K562 (cell line): Measurements from ENCODE around the gene ATAD3B. TPM values are rescaled to one million over a fixed set of nuclear protein-coding genes. Genes with fewer than 3 reads are reported as not detected.
A peak's percentile ranks its signal among the peaks of the same experiment; 100 is the strongest.

Experiments
- ATAC-seq: fragments of 200-7000 bp; cut with Tn5 transposase; 3 replicates; pipeline ENCODE4 v1.9.1; 2020; ENCODE audit warnings: moderate library complexity
- BruUV-seq: library from RNA; stranded (reverse); fragments of 400-500 nt; replicated peaks from 2 replicates; lab custom pipeline; 2021; lab: Mats Ljungman, UMichigan
- CTCF ChIA-PET: fragments of 300-600 bp; formaldehyde crosslinking; extraction: SDS; loops from one replicate; lab custom pipeline; 2021; ENCODE audit warnings: low intra/inter-chr PET ratio; lab: Yijun Ruan, JAX
- POLR2A ChIA-PET: fragments of 300-600, 350-650 bp; sonication (Branson Sonifier 250); formaldehyde crosslinking; extraction: SDS; loops from one replicate; lab custom pipeline; 2021; ENCODE audit warnings: antibody characterized with exemption, inconsistent platforms; lab: Yijun Ruan, JAX
- DNase-seq, 4 experiments: peaks; one replicate each; pipeline versions ENCODE4 v3.0.0 to v3.0.0-alpha.2; 2011 to 2018; ENCODE audit warnings: low spot score in 3 of 4, mixed read lengths in 3 of 4; ENCODE audit errors: extremely low read depth in 1 of 4
- FAIRE-seq: peaks from 2 replicates; lab custom pipeline; 2011; peaks lifted over from hg19 to GRCh38; lab: Jason Lieb, UNC
- H2AFZ ChIP-seq: 2 replicates; pipeline ENCODE4 v1.6.0; 2011; ENCODE audit warnings: low read depth, low read length, control low read depth, inconsistent platforms
- H3K27ac ChIP-seq: fragments of 200-600 bp; 3 replicates; pipeline ENCODE4 v1.8.0; 2011; ENCODE audit warnings: low read depth, mild to moderate bottlenecking, control low read depth, inconsistent platforms, low read length, moderate library complexity, mixed read lengths; ENCODE audit errors: extremely low read depth
- H3K27me3 ChIP-seq, 2 experiments: fragments of 300-600 bp in 1 of 2; 2 replicates in 1 of 2; 3 replicates in 1 of 2; pipeline versions ENCODE4 v1.6.0 to v1.8.0; 2011; ENCODE audit warnings: inconsistent platforms in 2 of 2, low read length in 2 of 2, mild to moderate bottlenecking in 1 of 2, mixed read lengths in 1 of 2, moderate library complexity in 1 of 2; ENCODE audit not compliant: control insufficient read depth in 2 of 2, insufficient read depth in 2 of 2
- H3K36me3 ChIP-seq: fragments of 300-600 bp; 3 replicates; pipeline ENCODE4 v1.8.0; 2011; ENCODE audit warnings: mild to moderate bottlenecking, low read length, inconsistent platforms; ENCODE audit not compliant: control insufficient read depth, insufficient read depth
- H3K4me1 ChIP-seq, 2 experiments: fragments of 200-600 bp in 1 of 2; replicated peaks in 1 of 2; 2 replicates in 1 of 2; 3 replicates in 1 of 2; pipeline versions ENCODE4 v1.5.1 to v1.8.0; 2011; ENCODE audit warnings: inconsistent platforms in 2 of 2, low read length in 2 of 2, mild to moderate bottlenecking in 1 of 2, mixed read lengths in 1 of 2, moderate library complexity in 1 of 2; ENCODE audit not compliant: control insufficient read depth in 2 of 2, insufficient read depth in 2 of 2
- H3K4me2 ChIP-seq: 2 replicates; pipeline ENCODE4 v1.6.1; 2011; ENCODE audit warnings: low read length, control low read depth, inconsistent platforms, mixed read lengths; ENCODE audit not compliant: insufficient read depth
- H3K4me3 ChIP-seq: fragments of 200-600 bp; sonication (generic), shearing (Covaris generic); 2 replicates; pipeline ENCODE4 v1.5.1; 2016; ENCODE audit warnings: control low read depth, inconsistent platforms
- H3K79me2 ChIP-seq: fragments of 200-600 bp; 3 replicates; pipeline ENCODE4 v1.8.0; 2011; ENCODE audit warnings: low read length, inconsistent platforms; ENCODE audit not compliant: control insufficient read depth, insufficient read depth
- H3K9ac ChIP-seq, 2 experiments: 2 replicates each; pipeline versions ENCODE4 v1.6.0 to v1.6.1; 2011; ENCODE audit warnings: low read depth in 2 of 2, low read length in 2 of 2, control low read depth in 1 of 2, inconsistent platforms in 1 of 2, mild to moderate bottlenecking in 1 of 2, mixed read lengths in 1 of 2; ENCODE audit not compliant: insufficient read depth in 1 of 2
- H3K9me1 ChIP-seq: one replicate; pipeline ENCODE4 v1.6.0; 2011; ENCODE audit warnings: inconsistent platforms, mild to moderate bottlenecking, low read length, moderate library complexity; ENCODE audit not compliant: control insufficient read depth, insufficient read depth
- H3K9me3 ChIP-seq: replicated peaks from 2 replicates; pipeline ENCODE4 v1.5.1; 2011; ENCODE audit warnings: low read depth, low read length, inconsistent platforms; ENCODE audit not compliant: control insufficient read depth, insufficient read depth
- H4K20me1 ChIP-seq: replicated peaks from 2 replicates; pipeline ENCODE4 v1.6.1; 2011; ENCODE audit warnings: low read length, inconsistent platforms, mixed read lengths; ENCODE audit not compliant: control insufficient read depth, insufficient read depth
- BCOR ChIP-seq: fragments of 450-650 bp; IDR thresholded peaks from 2 replicates; pipeline ENCODE4 v1.6.1; 2016
- CBX2 ChIP-seq: fragments of 200-600 bp; sonication (generic); IDR thresholded peaks from one replicate; pipeline ENCODE4 v1.6.1; 2012; ENCODE audit warnings: mild to moderate bottlenecking, low read length, inconsistent platforms; ENCODE audit not compliant: insufficient read depth, poor library complexity, severe bottlenecking
- ETV1 ChIP-seq: fragments of 450-650 bp; conservative IDR thresholded peaks from 2 replicates; pipeline ENCODE4 v1.6.1; 2016; ENCODE audit warnings: missing genetic modification characterization, control low read depth, low read depth, missing compliant biosample characterization
- FOXJ2 ChIP-seq: fragments of 200-800 bp; sonication (Bioruptor generic); IDR thresholded peaks from 2 replicates; pipeline ENCODE4 v1.6.1; 2016; ENCODE audit warnings: missing genetic modification characterization, missing compliant biosample characterization
- MBD2 ChIP-seq: sonication (generic); IDR thresholded peaks from 2 replicates; pipeline ENCODE4 v1.6.1; 2016; ENCODE audit warnings: low read depth, borderline replicate concordance
- NELFE ChIP-seq: IDR thresholded peaks from 2 replicates; pipeline ENCODE4 v1.6.1; 2011; ENCODE audit warnings: mild to moderate bottlenecking; ENCODE audit not compliant: insufficient read depth, insufficient read length
- NR4A1 ChIP-seq, 2 experiments: fragments of 250-450 bp in 1 of 2; fragments of 450-650 bp in 1 of 2; sonication (Bioruptor Pico) in 1 of 2; IDR thresholded peaks; 2 replicates each; pipeline versions ENCODE4 v1.4.0 to v1.6.1; 2016 to 2020; ENCODE audit warnings: mild to moderate bottlenecking in 2 of 2, missing compliant biosample characterization in 1 of 2, missing genetic modification characterization in 1 of 2, moderate library complexity in 1 of 2
- OTX1 ChIP-seq: fragments of 450-650 bp; formaldehyde crosslinking; IDR thresholded peaks from 2 replicates; pipeline ENCODE4 v1.4.0; 2022; ENCODE audit warnings: mild to moderate bottlenecking
- POLR3A ChIP-seq: IDR thresholded peaks from 2 replicates; pipeline ENCODE4 v1.6.1; 2011; ENCODE audit warnings: borderline replicate concordance, mild to moderate bottlenecking, moderate library complexity; ENCODE audit not compliant: insufficient read length, insufficient read depth; ENCODE audit errors: extremely low read depth
- SETDB1 ChIP-seq: IDR thresholded peaks from one replicate; pipeline ENCODE4 v1.6.1; 2012; ENCODE audit warnings: low read length, control low read depth, inconsistent platforms
- SOX6 ChIP-seq: fragments of 450-650 bp; IDR thresholded peaks from 2 replicates; pipeline ENCODE4 v1.6.1; 2014; ENCODE audit warnings: mild to moderate bottlenecking
- TGIF2 ChIP-seq: sonication (generic); formaldehyde crosslinking; IDR thresholded peaks from 2 replicates; pipeline ENCODE4 v1.8.1; 2022; ENCODE audit warnings: mild to moderate bottlenecking, missing genetic modification reagents, moderate library complexity
- ZBTB17 ChIP-seq: fragments of 450-650 bp; formaldehyde crosslinking; IDR thresholded peaks from 2 replicates; pipeline ENCODE4 v1.4.0; 2020; ENCODE audit warnings: mild to moderate bottlenecking
- ZFP36 ChIP-seq: fragments of 150-350 bp; IDR thresholded peaks from 2 replicates; pipeline ENCODE4 v1.6.1; 2018; ENCODE audit warnings: low read length, low read depth; ENCODE audit not compliant: partially characterized antibody
- ZKSCAN8 ChIP-seq: fragments of 200-800 bp; sonication (Bioruptor generic); IDR thresholded peaks from 2 replicates; pipeline ENCODE4 v1.6.1; 2016; ENCODE audit warnings: missing genetic modification characterization, missing compliant biosample characterization
- ZNF197 ChIP-seq: fragments of 200-800 bp; sonication (Bioruptor generic); IDR thresholded peaks from 2 replicates; pipeline ENCODE4 v1.6.1; 2016; ENCODE audit warnings: low read depth, missing genetic modification characterization, missing compliant biosample characterization
- ZNF609 ChIP-seq: sonication (generic); formaldehyde crosslinking; IDR thresholded peaks from 2 replicates; pipeline ENCODE4 v1.8.1; 2023; ENCODE audit warnings: missing genetic modification reagents, mild to moderate bottlenecking, borderline replicate concordance
- ZNF75A ChIP-seq: fragments of 450-650 bp; formaldehyde crosslinking; IDR thresholded peaks from 2 replicates; pipeline ENCODE4 v1.4.0; 2020; ENCODE audit warnings: mild to moderate bottlenecking
- WGBS: fragments of 100-300 bp; shearing (Covaris generic); methylation state at CpG from one replicate; pipeline ENCODE4 v1.1.6; 2016; ENCODE audit warnings: low coverage, mixed read lengths; ENCODE audit not compliant: insufficient coverage; ENCODE audit errors: missing lambda C conversion rate; 5-methylcytosine and 5-hydroxymethylcytosine counted together
- in situ Hi-C: fragments of 300-500 bp; cut with MboI; formaldehyde crosslinking; loops from 4 replicates; pipeline ENCODE4 v1.15.0; 2018; ENCODE audit warnings: inconsistent platforms, mixed read lengths
- intact Hi-C: fragments of 100-400 bp; cut with micrococcal nuclease; formaldehyde crosslinking; loops from 2 replicates; pipeline ENCODE4 v1.14.2; 2022
- polyA plus RNA-seq, 8 experiments: library from polyadenylated mRNA; depleted of rRNA in 4 of 8; stranded (reverse) in 5 of 8; unstranded in 3 of 8; fragments of >200 nt; fragmentation: Nextera tagmentation in 2 of 8; fragmentation: Illumina TruSeq in 1 of 8; extraction: Ambion mirVana in 2 of 8; extraction: Trizol in 1 of 8; gene quantifications; 2 replicates each; pipeline versions ENCODE4 v1.2.1 to v1.2.3, GENCODE V29; 2011 to 2014; ENCODE audit warnings: inconsistent platforms in 1 of 8, missing spikeins in 1 of 8
- total RNA-seq, 7 experiments: library from RNA; depleted of rRNA in 6 of 7; stranded (reverse); fragments of >200 nt in 6 of 7; fragmentation: Illumina TruSeq in 2 of 7; extraction: Trizol in 2 of 7; gene quantifications; 2 replicates each; pipeline versions ENCODE4 v1.2.1 to v1.2.3, GENCODE V29; 2011 to 2021; ENCODE audit warnings: low replicate concordance in 1 of 7

The ATAD3B gene
- total and polyA plus RNA-seq, 9 of the 15 experiments (the other 6 are each of a cell fraction or from before 2014, with no cell fraction given), result 0.07 to 113 (median 27.7) TPM

- H2AFZ ChIP-seq, result peak overlapping the region; percentile 97; the same call in 1 of the 2 replicates
- peak overlapping the region; percentile 85 for H3K4me2 ChIP-seq
- no peaks in the 10 kb centered on the region for H3K9me3 ChIP-seq
- H3K27me3 ChIP-seq, result no peaks in the 10 kb centered on the region
- no peaks in the 10 kb centered on the region for H4K20me1 ChIP-seq
- no peak for DNase-seq
- no peak overlapping the region for H3K4me3 ChIP-seq
- FAIRE-seq, result no peak
- H3K79me2 ChIP-seq, result no peaks in the 10 kb centered on the region; the same call in 2 of the 3 replicates
- WGBS, result 91% methylated on average over 4 of the region's 4 CpGs
- POLR2A ChIA-PET, result no interaction called here
- H3K36me3 ChIP-seq, result no peaks in the 10 kb centered on the region
- in situ Hi-C loops, result no loop called here
- intact Hi-C loops, result no loop called here
- peak overlapping the region; percentile 48 to 90; a peak in 3 of 4 replicates for H3K9ac ChIP-seq
- CTCF ChIA-PET, result no interaction called here
- H3K27ac ChIP-seq, result no peak overlapping the region; the same call in 1 of the 3 replicates
- TF ChIP-seq ZNF609 (CRISPR knock-in tag), result no peak
- TF ChIP-seq ETV1 (tag), result no peak
- 0 out of 2 replicates have a peak, but pooled peaks have one; percentile 11 for TF ChIP-seq OTX1 (CRISPR knock-in tag)
- TF ChIP-seq BCOR, result no peak
- TF ChIP-seq ZNF75A (CRISPR knock-in tag), result no peak
- 0 out of 2 replicates have a peak, but pooled peaks have one; percentile 13 for TF ChIP-seq NR4A1 (CRISPR knock-in tag; IDR thresholded peaks at IDR 0.05)
- no peak for TF ChIP-seq NR4A1 (tag; IDR thresholded peaks at IDR 0.05)
- no peak for TF ChIP-seq MBD2
- TF ChIP-seq SOX6, result no peak
- no peak for TF ChIP-seq POLR3A
- TF ChIP-seq NELFE, result no peak
- TF ChIP-seq ZNF197 (CRISPR knock-in tag), result no peak
- TF ChIP-seq SETDB1, result no peak
- peak; percentile 35 for TF ChIP-seq ZFP36
- TF ChIP-seq CBX2, result no peak
- TF ChIP-seq FOXJ2 (tag), result no peak
- no peak for TF ChIP-seq TGIF2 (CRISPR knock-in tag)
- TF ChIP-seq ZKSCAN8 (CRISPR knock-in tag), result no peak
- no peak for TF ChIP-seq ZBTB17 (CRISPR knock-in tag)
- H3K4me1 ChIP-seq, result peaks cover 45 to 96% of the 10 kb centered on the region in 2 experiments
- H3K9me1 ChIP-seq, result no peaks in the 10 kb centered on the region
- no peak for ATAC-seq
- BruUV-seq, result no TSS peak
These were observed 36.8 kb upstream of the ATAD3B start for GRCh38 chr1:1434824-1435105.
